Duodenal mucosa (tissue), 2 donors: Measurements from ENCODE around the gene EPB41L1.

Source experiments
- H3K27ac ChIP-seq: one replicate; pipeline ENCODE4 v1.7.0; 2013; ENCODE audit warnings: low read depth, low read length
- H3K27me3 ChIP-seq, 2 donors: one replicate each; pipeline ENCODE4 v1.7.0; 2013; ENCODE audit warnings: low read length in 2 of 2, control low read depth in 1 of 2; ENCODE audit not compliant: insufficient read depth in 2 of 2, control insufficient read depth in 1 of 2
- H3K36me3 ChIP-seq, 2 donors: one replicate each; pipeline ENCODE4 v1.7.0; 2013; ENCODE audit warnings: low read length in 2 of 2, control low read depth in 1 of 2; ENCODE audit not compliant: insufficient read depth in 2 of 2, control insufficient read depth in 1 of 2
- H3K4me1 ChIP-seq, 2 donors: one replicate each; pipeline ENCODE4 v1.7.0; 2013; ENCODE audit warnings: low read length in 2 of 2, control low read depth in 1 of 2; ENCODE audit not compliant: insufficient read depth in 2 of 2, control insufficient read depth in 1 of 2
- H3K4me3 ChIP-seq, 2 donors: one replicate each; pipeline ENCODE4 v1.7.0; 2013; ENCODE audit warnings: low read length in 2 of 2, low read depth in 1 of 2
- H3K9ac ChIP-seq, 2 donors: one replicate each; pipeline ENCODE4 v1.7.0; 2013; ENCODE audit warnings: low read length in 2 of 2, low read depth in 1 of 2
- H3K9me3 ChIP-seq, 2 donors: one replicate each; pipeline ENCODE4 v1.7.0; 2013; ENCODE audit warnings: low read length in 2 of 2, control low read depth in 1 of 2; ENCODE audit not compliant: control insufficient read depth in 1 of 2

EPB41L1 gene

GRCh38 chr20:36273414-36274180 is 119.1 kb downstream of the EPB41L1 start:
- Histone ChIP-seq H3K9me3 (no peaks in the 10 kb centered on the region), H3K4me3 (no peak overlapping the region), H3K9ac (no peak overlapping the region), H3K4me1 (no peaks in the 10 kb centered on the region), H3K27ac (no peak overlapping the region), H3K36me3 (no peaks in the 10 kb centered on the region), H3K27me3 (no peaks in the 10 kb centered on the region)

- H3K36me3 ChIP-seq = no peaks in the 10 kb centered on the region
- H3K27me3 ChIP-seq = no peaks in the 10 kb centered on the region
- H3K4me3 ChIP-seq = no peak overlapping the region
- H3K4me1 ChIP-seq = no peaks in the 10 kb centered on the region
- no peak overlapping the region for H3K27ac ChIP-seq
- no peaks in the 10 kb centered on the region for H3K9me3 ChIP-seq
- H3K9ac ChIP-seq = no peak overlapping the region
These were observed 119.8 kb downstream of the EPB41L1 start for GRCh38 chr20:36274181-36274841.

- Histone ChIP-seq H3K4me3 (no peak overlapping the region), H3K27ac (no peak overlapping the region), H3K4me1 (no peaks in the 10 kb centered on the region), H3K9ac (no peak overlapping the region), H3K9me3 (no peaks in the 10 kb centered on the region), H3K36me3 (no peaks in the 10 kb centered on the region), H3K27me3 (no peaks in the 10 kb centered on the region)
These were observed 120.5 kb downstream of the EPB41L1 start for GRCh38 chr20:36275011-36275410.

- Histone ChIP-seq H3K4me1 (no peaks in the 10 kb centered on the region), H3K9ac (no peak overlapping the region), H3K4me3 (no peak overlapping the region), H3K27me3 (no peaks in the 10 kb centered on the region), H3K36me3 (no peaks in the 10 kb centered on the region), H3K27ac (no peak overlapping the region), H3K9me3 (no peaks in the 10 kb centered on the region)
These were observed 121.1 kb downstream of the EPB41L1 start for GRCh38 chr20:36275441-36276189.

- Histone ChIP-seq H3K36me3 (no peaks in the 10 kb centered on the region), H3K4me3 (no peak overlapping the region)
These were observed 123.0 kb downstream of the EPB41L1 start for GRCh38 chr20:36277546-36277945.

GRCh38 chr20:36279362-36279761 is 124.8 kb downstream of the EPB41L1 start:
- Histone ChIP-seq H3K36me3 (no peaks in the 10 kb centered on the region), H3K9me3 (no peaks in the 10 kb centered on the region), H3K4me3 (no peak overlapping the region), H3K27me3 (no peaks in the 10 kb centered on the region), H3K4me1 (no peaks in the 10 kb centered on the region), H3K27ac (no peak overlapping the region), H3K9ac (no peak overlapping the region)

More at GRCh38 chr20:36277546-36277945, 123.0 kb downstream of the EPB41L1 start:
- H3K4me1 ChIP-seq = no peaks in the 10 kb centered on the region
- no peak overlapping the region for H3K9ac ChIP-seq
- no peak overlapping the region for H3K27ac ChIP-seq
- H3K27me3 ChIP-seq = no peaks in the 10 kb centered on the region
- H3K9me3 ChIP-seq = no peaks in the 10 kb centered on the region

GRCh38 chr20:36279776-36280175 is 125.2 kb downstream of the EPB41L1 start:
- H3K9ac ChIP-seq = no peak overlapping the region
- H3K4me3 ChIP-seq = no peak overlapping the region
- no peaks in the 10 kb centered on the region for H3K4me1 ChIP-seq
- no peaks in the 10 kb centered on the region for H3K9me3 ChIP-seq
- H3K36me3 ChIP-seq = no peaks in the 10 kb centered on the region
- H3K27ac ChIP-seq = no peak overlapping the region
- no peaks in the 10 kb centered on the region for H3K27me3 ChIP-seq

- H3K4me1 ChIP-seq = no peaks in the 10 kb centered on the region
- no peaks in the 10 kb centered on the region for H3K9me3 ChIP-seq
- no peaks in the 10 kb centered on the region for H3K36me3 ChIP-seq
- H3K4me3 ChIP-seq = no peak overlapping the region
- no peaks in the 10 kb centered on the region for H3K27me3 ChIP-seq
- H3K9ac ChIP-seq = no peak overlapping the region
- H3K27ac ChIP-seq = no peak overlapping the region
These were observed 127.3 kb downstream of the EPB41L1 start for GRCh38 chr20:36281785-36282380.
